Measurements from ENCODE around the gene GREB1.
"Not testable (repeated sequence)": the region's sequence is repeated elsewhere in the genome, so short reads cannot be mapped to it uniquely, and the experiment has no call there.

GREB1 gene

GRCh38 chr2:11635141-11635540, 101.3 kb downstream of the GREB1 start:
- no peak for DNase-seq (ENCODE audit: low read depth)

GRCh38 chr2:11636593-11637295, 102.9 kb downstream of the GREB1 start:
- no peak for DNase-seq (ENCODE audit: low read depth)

GRCh38 chr2:11637546-11637945, 103.7 kb downstream of the GREB1 start:
- no peak for DNase-seq (ENCODE audit: low read depth)

GRCh38 chr2:11639503-11639902, 105.7 kb downstream of the GREB1 start:
- DNase-seq (ENCODE audit: low read depth), result no peak

GRCh38 chr2:11640132-11640531, 106.3 kb downstream of the GREB1 start:
- DNase-seq (ENCODE audit: low read depth), result no peak

- no peak for DNase-seq (ENCODE audit: low read depth)
Measured at GRCh38 chr2:11642972-11643371, 109.1 kb downstream of the GREB1 start.

- no peak for DNase-seq (ENCODE audit: low read depth)
Measured at GRCh38 chr2:11644293-11644692, 110.4 kb downstream of the GREB1 start.

- no peak for DNase-seq (ENCODE audit: low read depth)
Measured at GRCh38 chr2:11646530-11646929, 112.7 kb downstream of the GREB1 start.

- no peak for DNase-seq (ENCODE audit: low read depth)
Measured at GRCh38 chr2:11647834-11648600, 114.2 kb downstream of the GREB1 start.

GRCh38 chr2:11649093-11649492, 115.2 kb downstream of the GREB1 start:
- DNase-seq (ENCODE audit: low read depth), result no peak

- no peak for DNase-seq (ENCODE audit: low read depth)
Measured at GRCh38 chr2:11651856-11652548, 118.2 kb downstream of the GREB1 start.

- DNase-seq (ENCODE audit: low read depth), result no peak
Measured at GRCh38 chr2:11652553-11652952, 118.7 kb downstream of the GREB1 start.

- no peak for DNase-seq (ENCODE audit: low read depth)
Measured at GRCh38 chr2:11655495-11655894, 121.7 kb downstream of the GREB1 start.

GRCh38 chr2:11656252-11656651, 122.4 kb downstream of the GREB1 start:
- DNase-seq (ENCODE audit: low read depth), result no peak

- no peak for DNase-seq (ENCODE audit: low read depth)
Measured at GRCh38 chr2:11656671-11657101, 122.8 kb downstream of the GREB1 start.

- no peak for DNase-seq (ENCODE audit: low read depth)
Measured at GRCh38 chr2:11657195-11657594, 123.3 kb downstream of the GREB1 start.

GRCh38 chr2:11657646-11658045, 123.8 kb downstream of the GREB1 start:
- no peak for DNase-seq (ENCODE audit: low read depth)

GRCh38 chr2:11658208-11659114, 124.6 kb downstream of the GREB1 start:
- DNase-seq (ENCODE audit: low read depth), result no peak

GRCh38 chr2:11659115-11659475, 125.2 kb downstream of the GREB1 start:
- DNase-seq (ENCODE audit: low read depth), result no peak

- DNase-seq (ENCODE audit: low read depth), result no peak
Measured at GRCh38 chr2:11659851-11660250, 126.0 kb downstream of the GREB1 start.

GRCh38 chr2:11660396-11660795, 126.6 kb downstream of the GREB1 start:
- DNase-seq (ENCODE audit: low read depth), result not testable (repeated sequence)

GRCh38 chr2:11661891-11662435, 128.1 kb downstream of the GREB1 start:
- no peak for DNase-seq (ENCODE audit: low read depth)
